ENCODE data around the gene MIDN.

The MIDN gene

DNA sequence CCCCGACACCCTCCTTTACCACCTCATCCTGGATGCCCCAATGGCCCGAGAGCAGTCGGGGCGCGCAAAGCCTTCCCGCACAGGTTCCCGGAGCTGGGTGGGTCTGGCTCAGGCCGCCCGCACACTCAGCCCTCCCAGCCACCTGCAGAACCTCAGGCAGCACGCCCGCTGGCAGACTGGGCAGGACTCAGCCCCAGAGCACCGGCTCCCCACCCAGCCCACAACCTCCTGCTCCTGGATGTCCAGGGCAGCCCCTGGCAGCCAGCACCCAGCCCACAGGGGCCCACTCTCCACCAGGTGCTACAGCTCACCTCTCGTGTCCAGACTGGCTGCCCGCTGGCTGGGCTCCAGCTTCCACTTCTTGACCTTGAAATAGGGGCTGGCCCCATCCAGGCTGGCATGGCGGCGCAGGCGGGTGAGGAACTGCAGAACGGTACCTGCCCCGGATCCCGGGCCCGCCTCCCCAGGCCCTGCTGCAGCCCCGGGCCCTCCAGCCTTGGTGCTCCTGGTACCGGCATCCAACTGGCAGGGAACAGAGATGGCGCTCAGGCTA lies 15.2 kb upstream of the MIDN start:
- no peak for DNase-seq

DNA sequence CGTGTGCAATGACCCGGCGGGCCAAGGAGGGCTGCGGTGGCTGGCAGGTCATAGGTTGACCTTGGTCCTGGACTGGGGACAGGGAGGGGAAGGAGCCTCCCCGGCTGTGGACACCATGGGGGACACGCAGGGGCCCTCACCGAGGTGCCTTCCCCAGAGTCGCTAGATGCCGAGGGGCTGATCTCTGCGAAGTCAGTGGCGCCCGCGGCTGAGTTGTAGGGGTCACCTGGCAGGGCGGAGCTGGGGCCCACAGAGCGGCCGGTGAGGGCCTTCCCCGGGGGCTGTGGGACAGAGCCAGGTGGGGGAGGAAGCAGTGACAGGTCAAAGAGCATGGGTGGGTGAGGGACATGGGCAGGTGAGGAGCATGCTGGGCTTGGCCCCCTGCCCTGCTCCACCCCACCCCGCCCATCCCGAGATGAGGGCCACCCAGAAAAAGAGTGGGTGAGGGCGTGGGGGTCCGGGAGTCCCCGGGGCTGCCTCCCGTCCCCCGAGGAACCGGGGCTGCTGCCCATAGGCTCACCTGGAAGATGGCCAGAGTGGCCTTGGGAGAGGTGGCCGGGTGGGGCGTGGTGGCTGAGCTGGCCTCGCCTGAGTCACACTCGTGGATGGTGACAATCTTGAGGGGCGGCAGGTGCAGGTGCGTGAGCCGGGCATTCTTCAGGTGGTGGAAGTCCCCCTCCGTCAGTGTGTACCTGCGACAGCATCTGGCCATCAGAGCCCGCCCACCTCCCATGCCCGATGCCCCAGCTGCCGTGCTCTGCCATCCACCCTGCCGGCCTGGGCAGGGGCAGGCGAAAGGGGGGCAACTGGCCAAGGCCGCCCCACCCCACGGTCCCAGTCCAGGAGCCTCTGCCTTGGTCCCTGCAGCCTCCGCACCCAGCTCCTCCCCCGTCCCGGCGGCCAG lies 14.1 kb upstream of the MIDN start:
- DNase-seq, result no peak

- no peak for DNase-seq
These were observed 13.4 kb upstream of the MIDN start for GRCh38 chr19:1234955-1235380.

GRCh38 chr19:1235625-1236538 lies 12.5 kb upstream of the MIDN start:
- DNase-seq, result peak; percentile 47

DNA sequence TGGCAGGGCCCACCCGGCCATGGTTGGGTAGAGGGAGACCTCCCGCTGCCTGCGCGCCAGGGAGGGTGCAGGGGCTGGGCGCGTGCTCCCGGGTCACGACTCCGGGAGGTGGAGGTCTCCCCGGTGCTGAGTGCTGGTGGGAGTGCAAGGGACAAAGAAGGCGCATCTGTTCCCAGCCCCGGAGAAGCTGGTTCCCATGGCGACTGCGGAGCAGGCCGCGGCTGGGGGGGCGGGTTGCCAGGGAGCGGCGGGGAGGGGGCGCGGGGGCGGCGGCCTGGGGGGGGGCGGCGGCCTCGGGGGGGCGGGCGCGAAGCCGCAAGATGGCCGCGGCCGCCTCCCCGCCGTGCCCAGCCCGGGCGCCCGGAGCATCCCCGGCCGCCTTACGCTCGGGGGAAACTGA lies 11.8 kb upstream of the MIDN start:
- no peak for DNase-seq

- DNase-seq, result no peak
These were observed 11.2 kb upstream of the MIDN start for GRCh38 chr19:1237027-1237659.

GRCh38 chr19:1237754-1238368 lies 10.5 kb upstream of the MIDN start, which contains the start of gene CBARP:
CBARP (minus strand) TSS chr19:1238005; CDS start chr19:1236100, 1,905 bp downstream.
- peak; percentile 37 for DNase-seq

DNA sequence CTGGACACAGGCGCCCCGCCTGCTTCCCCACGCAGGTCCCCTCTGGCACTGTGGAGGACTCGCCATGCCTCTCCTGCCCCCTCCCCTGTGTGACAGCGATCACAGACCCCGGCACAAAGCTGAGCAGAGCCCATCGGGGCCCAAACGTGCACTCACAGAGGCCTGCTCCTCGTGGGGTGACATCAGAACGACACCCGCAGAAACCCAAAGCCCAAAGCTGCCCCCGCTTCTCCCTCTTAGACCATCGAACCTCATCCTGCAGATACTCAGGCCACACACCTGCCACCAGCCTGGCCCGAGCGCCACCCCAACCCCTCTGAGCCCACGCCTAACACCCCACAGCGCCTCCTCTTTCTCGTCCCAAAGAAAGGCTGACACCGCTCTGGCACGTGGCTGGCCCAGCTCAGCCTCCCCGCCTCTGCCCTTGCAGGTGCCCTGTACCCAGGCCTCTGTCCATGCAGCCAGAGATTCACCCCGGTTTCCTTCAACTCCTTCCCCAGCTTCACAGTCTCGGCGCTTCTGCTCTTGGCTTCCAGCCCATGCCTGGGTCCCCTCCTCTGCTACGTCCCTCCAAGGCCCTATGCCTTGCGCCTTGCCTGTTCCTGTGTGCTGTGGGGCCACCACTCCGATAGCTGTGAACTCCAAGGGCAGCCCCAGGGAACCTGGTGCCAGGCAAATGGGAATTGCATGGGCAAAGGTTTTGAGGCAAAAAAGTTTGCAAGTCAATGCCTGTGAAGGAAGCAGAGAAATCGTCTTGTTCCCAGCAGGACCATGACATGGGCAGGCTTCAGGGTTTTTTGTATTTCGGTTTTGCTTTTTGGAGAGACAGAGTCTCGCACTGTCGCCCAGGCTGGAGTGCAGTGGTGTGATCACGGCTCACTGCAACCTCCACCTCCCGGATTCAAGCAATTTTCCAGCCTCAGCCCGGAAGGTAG lies 9.7 kb upstream of the MIDN start:
- DNase-seq, result no peak

- no peak for DNase-seq
These were observed 9.0 kb upstream of the MIDN start for GRCh38 chr19:1239420-1239795.

- peak; percentile 89 for DNase-seq
These were observed 8.3 kb upstream of the MIDN start for GRCh38 chr19:1239796-1240737.

- no peak for DNase-seq
These were observed 7.5 kb upstream of the MIDN start for GRCh38 chr19:1240925-1241324.

- DNase-seq, result peak; percentile 93
These were observed 6.8 kb upstream of the MIDN start, which contains the start of gene ATP5F1D for GRCh38 chr19:1241417-1242095. ATP5F1D (plus strand) TSS chr19:1241751; CDS start chr19:1241851, 100 bp downstream.

- peak; percentile 82 for DNase-seq
These were observed 4.4 kb upstream of the MIDN start for GRCh38 chr19:1243768-1244692.

GRCh38 chr19:1244693-1245451 lies 3.5 kb upstream of the MIDN start:
- no peak for DNase-seq

- DNase-seq, result no peak
These were observed 2.7 kb upstream of the MIDN start for GRCh38 chr19:1245494-1246264.
